ENCODE measurements around the gene FHOD3.

The FHOD3 gene

GRCh38 chr18:36386150-36386920 lies 88.8 kb downstream of the FHOD3 start (continued):
- TF ChIP-seq ZNF785 (tag by site-specific recombination; IDR thresholded peaks at IDR 0.05) (no peak), ZFP3 (tag by site-specific recombination; IDR thresholded peaks at IDR 0.05; ENCODE audit: low read depth) (no peak), ZNF664 (tag by site-specific recombination; IDR thresholded peaks at IDR 0.05) (no peak), ZBTB10 (tag by site-specific recombination; IDR thresholded peaks at IDR 0.05) (no peak), ZNF558 (tag by site-specific recombination; IDR thresholded peaks at IDR 0.05) (no peak), ZNF362 (tag by site-specific recombination; IDR thresholded peaks at IDR 0.05) (no peak), ZEB2 (tag by site-specific recombination; IDR thresholded peaks at IDR 0.05) (no peak)

- CTCF ChIA-PET: no interaction called here
- no peaks in the 10 kb centered on the region for H3K36me3 ChIP-seq (ENCODE audit: control insufficient read depth in 2 of 2, insufficient read depth in 1 of 2, low read length in 2 of 2)
- H3K4me3 ChIP-seq (ENCODE audit: low read depth, low read length): no peak overlapping the region
- H3K27ac ChIP-seq (ENCODE audit: extremely low read depth, low read depth, low read length): no peak overlapping the region
- POLR2A ChIA-PET: no interaction called here
- H3K9me3 ChIP-seq (ENCODE audit: control insufficient read depth, insufficient read depth, low read depth, low read length): no peaks in the 10 kb centered on the region
- no peaks in the 10 kb centered on the region for H3K4me1 ChIP-seq (ENCODE audit: control insufficient read depth, insufficient read depth, low read length)
- TF ChIP-seq ZNF473 (tag by site-specific recombination; IDR thresholded peaks at IDR 0.05) (no peak), OVOL3 (tag by site-specific recombination; IDR thresholded peaks at IDR 0.05) (no peak), ZNF239 (tag by site-specific recombination; IDR thresholded peaks at IDR 0.05) (no peak), TRIM28 (IDR thresholded peaks at IDR 0.05; ENCODE audit: borderline replicate concordance, low read length) (0 out of 2 replicates have a peak, but pooled peaks have one; percentile 31), PRDM10 (tag by site-specific recombination; IDR thresholded peaks at IDR 0.05) (peak; percentile 63), ZNF561 (tag by site-specific recombination; IDR thresholded peaks at IDR 0.05; ENCODE audit: borderline replicate concordance) (no peak), ZNF548 (tag by site-specific recombination; IDR thresholded peaks at IDR 0.05) (no peak), GFI1B (tag by site-specific recombination; IDR thresholded peaks at IDR 0.05) (0 out of 2 replicates have a peak, but pooled peaks have one; percentile 33)
Observed at GRCh38 chr18:36387310-36387709, 89.8 kb downstream of the FHOD3 start.

- Histone ChIP-seq H3K36me3 (ENCODE audit: control insufficient read depth in 2 of 2, insufficient read depth in 1 of 2, low read length in 2 of 2) (no peaks in the 10 kb centered on the region), H3K4me1 (ENCODE audit: control insufficient read depth, insufficient read depth, low read length) (no peaks in the 10 kb centered on the region), H3K4me3 (ENCODE audit: low read depth, low read length) (no peak overlapping the region), H3K27ac (ENCODE audit: extremely low read depth, low read depth, low read length) (no peak overlapping the region), H3K9me3 (ENCODE audit: control insufficient read depth, insufficient read depth, low read depth, low read length) (no peaks in the 10 kb centered on the region)
- ChIA-PET CTCF (no interaction called here), POLR2A (no interaction called here)
- no peak for TF ChIP-seq ZNF324 (tag by site-specific recombination; IDR thresholded peaks at IDR 0.05)
- no peak for TF ChIP-seq GLI4 (tag by site-specific recombination; IDR thresholded peaks at IDR 0.05)
- no peak for TF ChIP-seq GLI2 (tag by site-specific recombination; IDR thresholded peaks at IDR 0.05; ENCODE audit: borderline replicate concordance, low read depth)
- no peak for TF ChIP-seq ZNF610 (tag by site-specific recombination; IDR thresholded peaks at IDR 0.05; ENCODE audit: borderline replicate concordance)
- no peak for TF ChIP-seq ZNF624 (tag by site-specific recombination; IDR thresholded peaks at IDR 0.05)
Observed at GRCh38 chr18:36388310-36388709, 90.8 kb downstream of the FHOD3 start.
